ENCODE measurements around the gene MUC12.
"Not testable (repeated sequence)": the region's sequence is repeated elsewhere in the genome, so short reads cannot be mapped to it uniquely, and the experiment has no call there.

- TF ChIP-seq POLR2A (IDR thresholded peaks at IDR 0.05): not testable (repeated sequence)
- TF ChIP-seq, protein P1, sequence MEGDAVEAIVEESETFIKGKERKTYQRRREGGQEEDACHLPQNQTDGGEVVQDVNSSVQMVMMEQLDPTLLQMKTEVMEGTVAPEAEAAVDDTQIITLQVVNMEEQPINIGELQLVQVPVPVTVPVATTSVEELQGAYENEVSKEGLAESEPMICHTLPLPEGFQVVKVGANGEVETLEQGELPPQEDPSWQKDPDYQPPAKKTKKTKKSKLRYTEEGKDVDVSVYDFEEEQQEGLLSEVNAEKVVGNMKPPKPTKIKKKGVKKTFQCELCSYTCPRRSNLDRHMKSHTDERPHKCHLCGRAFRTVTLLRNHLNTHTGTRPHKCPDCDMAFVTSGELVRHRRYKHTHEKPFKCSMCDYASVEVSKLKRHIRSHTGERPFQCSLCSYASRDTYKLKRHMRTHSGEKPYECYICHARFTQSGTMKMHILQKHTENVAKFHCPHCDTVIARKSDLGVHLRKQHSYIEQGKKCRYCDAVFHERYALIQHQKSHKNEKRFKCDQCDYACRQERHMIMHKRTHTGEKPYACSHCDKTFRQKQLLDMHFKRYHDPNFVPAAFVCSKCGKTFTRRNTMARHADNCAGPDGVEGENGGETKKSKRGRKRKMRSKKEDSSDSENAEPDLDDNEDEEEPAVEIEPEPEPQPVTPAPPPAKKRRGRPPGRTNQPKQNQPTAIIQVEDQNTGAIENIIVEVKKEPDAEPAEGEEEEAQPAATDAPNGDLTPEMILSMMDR (IDR thresholded peaks at IDR 0.05): not testable (repeated sequence)
Measured at GRCh38 chr7:100999334-100999733, 30.0 kb downstream of the MUC12 start.

Data from heart left ventricle (tissue), 13 donors.